ENCODE data around the gene QKI.
A peak's percentile ranks its signal among the peaks of the same experiment; 100 is the strongest.
"Not testable (repeated sequence)": the region's sequence is repeated elsewhere in the genome, so short reads cannot be mapped to it uniquely, and the experiment has no call there.

QKI gene

DNA sequence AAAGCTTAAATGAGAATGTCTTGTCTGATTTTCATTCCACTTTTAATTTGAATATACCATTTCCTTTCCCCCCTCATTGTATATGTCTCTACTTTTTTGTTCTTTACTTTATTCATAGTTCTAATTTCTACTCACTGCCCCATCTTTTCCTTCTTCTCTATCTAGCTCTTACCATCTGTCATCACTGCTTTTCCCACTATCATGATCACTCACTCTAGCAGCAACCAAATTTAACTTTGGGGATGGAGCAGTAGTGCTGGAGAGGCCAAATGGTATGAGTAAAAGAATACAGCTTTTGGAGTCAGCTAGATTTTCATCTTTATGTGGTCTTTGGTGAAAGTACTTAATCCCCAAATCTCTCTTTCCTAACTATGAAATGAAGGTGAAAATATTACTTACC is 25.5 kb downstream of the QKI start:
- DNase-seq (ENCODE audit: low read depth) = no peak

DNA sequence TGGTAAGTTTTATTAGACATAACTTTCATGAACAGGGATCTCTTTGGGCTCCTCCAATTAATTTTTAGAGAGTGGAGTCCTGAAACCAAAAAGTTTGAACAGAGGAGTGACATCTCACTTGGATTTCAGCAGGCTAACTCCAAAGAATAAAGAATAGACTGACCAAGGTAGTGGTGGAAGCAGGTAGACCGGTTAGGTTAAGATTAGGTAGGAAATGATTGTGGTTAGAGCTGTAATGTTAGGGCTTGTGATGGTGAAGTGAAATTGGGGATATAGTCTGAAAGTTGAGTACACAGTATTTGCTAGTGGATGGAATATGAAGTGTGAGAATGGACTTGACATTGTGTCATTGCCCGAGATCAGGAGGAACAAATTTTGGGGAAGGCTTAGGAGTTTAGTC is 27.8 kb downstream of the QKI start:
- no peak for DNase-seq (ENCODE audit: low read depth)

DNA sequence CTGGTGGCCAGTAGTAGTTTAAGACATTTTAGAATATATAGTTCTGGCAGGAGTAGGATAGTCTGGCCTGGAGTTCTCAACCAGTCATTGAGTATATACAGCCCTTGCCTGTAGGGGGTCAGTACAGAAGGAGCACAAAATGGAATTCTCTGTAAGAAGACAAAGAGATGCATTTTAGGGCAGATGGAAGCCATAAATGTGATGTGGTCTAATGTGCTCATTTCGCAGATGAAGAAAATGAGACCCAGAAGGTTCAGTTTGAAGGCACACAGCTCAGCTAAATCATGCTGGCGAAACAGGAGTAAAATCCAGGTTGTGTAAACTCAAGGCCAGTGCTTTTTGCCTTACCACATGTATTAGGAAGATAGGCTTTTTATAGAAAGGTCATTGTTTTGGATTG is 29.6 kb downstream of the QKI start:
- no peak for DNase-seq (ENCODE audit: low read depth)

DNA sequence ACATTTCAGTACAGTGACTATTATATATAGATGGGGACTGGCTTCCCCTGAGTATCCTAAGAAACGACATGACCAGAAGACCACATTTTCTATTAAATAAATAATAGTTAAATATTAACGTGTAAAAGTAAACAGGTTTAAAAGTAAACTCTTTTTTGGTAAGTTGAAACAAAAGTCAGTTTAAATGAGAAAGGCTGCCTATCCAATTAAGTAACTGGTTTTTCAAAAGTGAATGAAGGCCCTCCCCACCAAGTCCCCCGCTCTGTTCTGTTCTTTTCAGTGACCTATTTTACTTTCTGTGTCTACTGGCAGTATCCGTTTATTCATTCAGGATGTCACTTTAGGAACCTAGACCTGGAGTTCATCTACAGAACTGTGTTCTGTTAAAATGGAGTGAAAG is 32.0 kb downstream of the QKI start:
- no peak for DNase-seq (ENCODE audit: low read depth)

DNA sequence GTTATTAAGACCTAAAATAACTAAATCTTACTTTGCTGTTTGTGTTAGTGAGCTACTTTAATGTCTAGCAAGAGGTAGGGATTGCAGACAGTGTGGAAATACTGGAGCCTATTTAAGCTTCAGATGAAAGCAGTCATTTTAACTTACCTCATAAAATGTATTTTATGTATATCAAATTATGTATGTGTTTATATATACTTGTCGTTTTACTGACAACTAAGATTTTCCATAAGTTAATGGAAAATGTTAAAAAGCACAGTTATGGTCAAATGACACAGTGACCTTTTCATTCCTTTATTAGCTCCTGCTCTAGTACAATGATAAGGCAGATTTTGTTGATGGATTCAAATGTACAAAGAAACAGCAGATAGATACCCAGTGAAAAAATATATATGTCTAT is 34.6 kb downstream of the QKI start:
- DNase-seq (ENCODE audit: low read depth) = no peak

DNA sequence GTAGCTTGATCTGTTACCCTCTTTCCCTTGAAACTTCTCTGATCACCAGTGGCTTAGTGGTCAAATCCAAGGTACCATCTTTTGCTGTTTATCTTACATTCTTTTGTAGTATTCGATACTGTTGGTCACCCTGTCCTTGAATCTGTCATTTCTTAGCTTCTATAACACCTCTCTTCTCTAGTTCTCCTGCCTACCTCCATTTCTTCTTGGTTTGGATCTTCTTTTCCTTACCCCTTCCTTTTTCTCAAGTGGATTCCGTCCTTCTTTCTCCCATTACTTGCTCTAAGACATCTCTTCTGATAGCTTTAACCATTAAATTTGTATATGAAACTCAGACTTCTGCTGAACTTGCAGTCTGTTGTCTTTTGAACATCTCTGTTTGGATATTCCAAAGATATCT is 39.9 kb downstream of the QKI start:
- DNase-seq (ENCODE audit: low read depth) = no peak

DNA sequence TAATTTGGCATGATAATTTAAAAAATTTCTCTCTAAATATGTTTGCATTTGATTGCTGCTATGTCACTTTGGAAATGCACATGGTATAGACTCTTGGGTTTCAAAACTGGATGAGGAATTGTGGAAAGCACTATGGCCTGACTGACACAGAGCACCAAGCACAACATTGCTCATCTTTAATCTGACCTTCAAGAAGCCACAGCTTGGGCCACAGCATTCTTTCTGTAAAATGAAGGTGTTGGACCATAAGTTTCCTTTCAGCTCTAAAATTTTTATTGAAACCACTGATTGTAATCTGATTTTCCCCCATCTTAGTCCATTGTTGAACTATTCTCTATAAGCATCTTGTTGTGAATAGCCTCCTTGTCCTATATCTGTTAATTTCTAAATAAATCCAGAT is 41.0 kb downstream of the QKI start:
- DNase-seq (ENCODE audit: low read depth) = no peak

DNA sequence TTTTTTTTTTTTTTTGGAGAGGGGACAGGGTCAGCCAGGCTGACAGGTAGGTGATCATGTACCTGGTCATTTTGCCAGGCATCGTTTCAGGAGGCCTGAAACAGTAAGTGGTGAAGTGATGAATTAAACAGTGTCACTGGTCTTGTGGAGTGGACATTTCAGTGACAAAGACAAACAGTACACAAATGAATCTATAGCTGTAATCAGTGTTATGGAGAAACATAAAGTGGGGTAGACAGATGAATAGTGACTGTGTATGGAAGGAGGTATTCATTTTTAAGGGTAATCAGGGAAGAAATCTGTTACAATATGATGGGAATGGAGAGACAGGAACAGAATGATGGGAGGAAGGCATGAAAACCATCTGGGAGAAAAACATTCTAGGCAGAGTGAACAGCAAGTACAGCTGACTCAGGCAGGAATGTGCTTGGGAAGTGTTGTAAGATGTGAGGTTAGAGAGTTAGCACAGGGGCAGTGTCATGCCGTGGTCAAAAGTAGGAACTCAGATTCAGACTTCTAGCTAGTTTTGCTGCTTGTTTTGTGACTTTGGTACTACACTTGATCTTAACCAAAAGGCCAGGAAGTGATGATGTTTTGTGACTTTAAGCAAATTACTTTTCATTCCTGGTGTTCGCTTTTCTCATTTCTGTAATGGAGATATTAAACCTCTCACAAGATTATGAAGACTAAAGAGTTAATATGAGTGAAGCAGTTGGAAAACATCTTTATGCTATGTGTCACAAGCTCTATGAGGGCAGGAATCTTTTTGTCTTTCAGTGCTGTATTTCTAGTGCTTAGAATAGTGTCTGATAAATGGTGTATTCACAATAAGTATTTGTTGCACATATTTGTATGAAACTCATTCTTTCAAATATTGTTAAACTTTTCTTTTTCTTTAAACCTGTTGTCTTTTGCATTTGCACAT is 43.4 kb downstream of the QKI start:
- peak; percentile 82 for DNase-seq (ENCODE audit: low read depth)

DNA sequence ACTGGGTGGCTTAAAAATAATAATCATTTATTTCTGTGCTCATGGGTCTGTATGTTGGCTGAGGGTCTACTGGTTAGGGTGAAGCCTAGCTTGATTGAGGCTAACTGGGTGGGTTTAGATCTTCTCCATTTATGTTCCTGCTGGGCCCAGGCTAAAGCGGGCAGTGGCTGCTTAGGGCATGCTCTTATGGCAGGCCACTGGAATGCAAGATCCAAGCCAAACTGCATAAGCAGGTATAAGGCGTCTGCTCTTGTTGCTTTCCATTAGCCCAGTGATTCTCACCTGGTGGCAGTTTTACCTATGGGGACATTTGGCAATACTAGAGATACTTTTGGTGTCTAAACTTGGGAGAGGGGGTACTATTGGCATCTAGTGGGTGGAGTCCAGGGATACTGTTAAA is 44.5 kb downstream of the QKI start:
- no peak for DNase-seq (ENCODE audit: low read depth)

DNA sequence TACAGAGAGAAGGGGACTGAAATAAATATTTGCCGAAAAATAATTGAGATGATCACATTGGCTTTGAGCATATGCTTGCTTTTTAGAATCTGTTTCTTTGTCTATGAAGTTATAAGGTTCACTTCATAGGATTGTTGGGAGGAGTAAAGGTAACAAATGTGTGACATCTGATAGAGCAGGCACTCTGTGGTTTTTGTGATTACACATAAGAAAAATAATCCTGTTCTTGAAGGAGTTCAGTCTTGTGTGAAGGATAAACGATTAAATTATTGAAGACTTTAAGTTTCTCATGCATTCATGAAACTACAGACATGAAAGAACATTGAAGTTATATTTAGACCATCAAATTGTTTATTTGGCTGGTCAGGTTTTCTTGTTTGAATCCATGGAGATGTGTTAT is 45.0 kb downstream of the QKI start:
- no peak for DNase-seq (ENCODE audit: low read depth)

DNA sequence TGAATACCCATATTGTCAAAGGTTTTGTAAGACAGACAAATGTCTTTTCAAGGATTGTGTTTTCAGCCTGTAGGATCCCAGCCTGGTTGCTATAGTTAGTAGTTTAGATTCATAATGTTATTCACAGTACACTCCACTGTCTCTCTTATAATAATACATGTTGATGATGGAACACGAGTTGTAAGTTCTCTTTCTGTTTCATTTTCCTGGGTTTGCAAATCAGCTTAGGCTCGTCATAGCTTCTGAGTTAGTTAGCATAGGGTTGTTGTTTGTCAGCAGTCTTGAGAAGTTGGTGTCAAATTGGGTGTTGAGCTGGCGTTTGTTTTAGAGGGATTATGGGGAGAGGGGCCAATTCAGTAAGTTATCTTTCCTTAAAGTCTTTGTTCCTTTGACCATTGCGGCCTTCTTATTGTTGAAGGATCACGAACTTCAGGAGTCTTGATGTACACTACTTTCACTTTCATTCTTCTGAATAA is 45.8 kb downstream of the QKI start:
- DNase-seq (ENCODE audit: low read depth) = peak; percentile 39

DNA sequence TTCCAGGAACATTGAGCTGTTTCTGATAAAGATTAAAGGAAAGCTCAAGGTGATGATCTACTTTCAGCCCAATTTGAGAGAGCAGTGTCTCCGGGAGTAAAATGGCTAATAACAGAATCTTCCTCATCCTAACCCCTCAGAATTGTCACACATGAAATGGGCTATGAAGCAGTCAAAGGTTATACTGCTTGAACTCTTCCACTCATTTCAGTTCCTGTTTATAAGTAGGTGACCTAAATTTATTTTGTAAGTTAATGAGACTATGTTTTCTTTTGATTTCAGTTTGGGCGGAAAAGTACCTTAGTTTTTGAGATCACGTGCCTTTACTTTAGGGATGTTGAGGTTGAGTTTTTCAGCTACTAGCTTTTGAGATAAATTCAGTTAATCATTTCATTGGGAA is 47.2 kb downstream of the QKI start:
- DNase-seq (ENCODE audit: low read depth) = no peak

DNA sequence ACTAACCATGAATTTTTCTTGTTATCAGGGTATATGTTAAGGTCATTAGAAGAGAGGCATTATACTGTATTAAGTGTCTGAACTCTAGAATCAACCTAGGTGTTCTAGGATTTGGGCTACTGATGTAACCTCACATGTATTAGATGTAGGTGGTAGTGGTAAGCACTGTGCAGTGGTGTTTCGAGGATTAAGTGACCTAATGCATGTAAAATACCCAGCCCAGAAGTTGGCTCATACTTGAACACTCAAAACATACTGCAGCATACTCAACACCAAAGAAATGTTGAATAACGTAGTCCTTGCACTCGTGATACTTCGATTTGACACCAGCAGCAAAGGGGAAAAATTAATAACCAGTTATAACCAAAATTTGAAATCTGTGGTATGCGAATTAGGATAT is 48.7 kb downstream of the QKI start:
- no peak for DNase-seq (ENCODE audit: low read depth)

DNA sequence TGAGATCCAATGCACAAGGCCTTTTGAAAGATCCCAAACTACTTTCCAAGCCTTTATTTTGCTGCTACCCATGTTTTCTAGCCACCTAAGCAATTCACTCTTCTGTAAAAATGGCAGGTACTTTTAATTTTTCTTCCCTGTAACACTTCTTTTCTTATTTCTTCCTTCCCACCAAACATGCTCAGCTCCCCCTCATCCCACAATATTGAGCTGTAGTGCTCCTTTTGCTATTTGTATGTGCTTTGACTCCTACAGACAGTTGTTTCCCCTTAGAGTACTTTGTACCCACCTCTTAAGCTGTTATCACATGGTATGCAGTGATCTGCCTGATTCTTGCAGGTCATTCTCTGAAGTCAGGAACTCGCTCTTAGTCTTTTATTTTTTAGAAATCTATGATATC is 49.3 kb downstream of the QKI start:
- DNase-seq (ENCODE audit: low read depth) = no peak

DNA sequence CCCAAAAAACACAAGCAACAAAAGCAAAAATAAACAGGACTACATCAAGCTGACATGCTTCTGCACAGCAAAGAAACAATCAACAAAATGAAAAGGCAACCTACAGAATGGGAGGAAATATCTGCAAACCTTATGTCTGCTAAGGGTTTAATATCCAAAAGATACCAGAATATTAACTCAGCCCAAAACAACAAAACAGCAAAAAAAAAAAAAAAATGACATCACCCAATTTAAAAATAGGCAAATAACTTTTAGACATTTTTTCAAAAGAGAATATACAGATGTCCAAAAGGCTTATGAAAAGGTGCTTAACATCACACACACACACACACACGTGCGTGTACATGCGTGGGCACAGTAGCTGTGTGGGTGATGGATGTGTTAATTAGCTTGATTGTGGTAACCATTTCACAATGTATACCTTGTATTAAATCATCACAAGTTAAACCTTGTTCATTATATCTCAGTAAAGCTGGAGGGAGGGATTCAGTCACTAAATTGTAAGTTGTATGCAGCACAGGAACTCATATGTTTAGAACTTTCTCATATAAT is 52.4 kb downstream of the QKI start:
- no peak for DNase-seq (ENCODE audit: low read depth)

DNA sequence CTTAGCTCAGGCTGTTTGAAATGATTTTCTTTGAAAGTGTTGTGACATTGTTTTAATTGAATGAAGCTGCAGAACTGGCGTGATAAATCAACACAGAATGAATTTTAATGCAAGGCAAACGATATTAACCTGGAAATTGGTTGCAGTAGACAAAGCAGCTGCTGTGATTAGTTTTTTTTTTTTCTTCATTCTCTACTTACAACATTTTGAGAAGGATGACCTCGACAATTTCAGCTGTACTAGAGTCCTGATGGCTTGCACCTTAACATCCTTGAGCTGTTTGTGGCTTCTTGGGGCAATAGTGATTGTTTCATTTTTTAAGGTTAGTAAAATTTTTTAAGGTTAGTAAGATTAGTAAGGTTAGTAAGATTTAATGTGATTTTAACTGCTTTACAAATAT is 54.2 kb downstream of the QKI start:
- DNase-seq (ENCODE audit: low read depth) = no peak

DNA sequence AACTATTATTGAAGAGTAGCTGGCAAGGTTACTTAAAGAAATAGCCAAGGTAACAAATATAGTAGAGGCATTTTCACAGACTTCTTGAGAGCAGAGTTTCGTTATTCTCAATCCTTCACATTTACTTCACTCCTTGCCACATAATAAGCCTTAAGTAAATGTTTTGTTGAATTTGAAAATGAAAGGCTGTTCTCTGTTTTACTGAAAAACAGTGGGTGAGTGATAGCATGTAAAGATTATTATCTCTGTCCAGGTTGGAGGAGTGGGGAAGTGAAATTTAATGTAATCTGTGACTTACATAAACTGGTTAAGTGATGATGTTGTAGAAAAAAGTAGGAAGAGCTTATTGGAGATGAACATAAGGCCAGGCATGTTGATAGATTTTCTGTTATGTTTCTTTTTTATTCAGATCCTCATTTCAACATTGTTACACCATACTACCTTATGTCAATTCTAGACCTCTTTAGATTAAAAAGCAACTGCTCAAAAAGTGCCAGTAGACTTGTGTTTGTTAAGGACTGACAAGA is 55.0 kb downstream of the QKI start:
- DNase-seq (ENCODE audit: low read depth) = no peak

DNA sequence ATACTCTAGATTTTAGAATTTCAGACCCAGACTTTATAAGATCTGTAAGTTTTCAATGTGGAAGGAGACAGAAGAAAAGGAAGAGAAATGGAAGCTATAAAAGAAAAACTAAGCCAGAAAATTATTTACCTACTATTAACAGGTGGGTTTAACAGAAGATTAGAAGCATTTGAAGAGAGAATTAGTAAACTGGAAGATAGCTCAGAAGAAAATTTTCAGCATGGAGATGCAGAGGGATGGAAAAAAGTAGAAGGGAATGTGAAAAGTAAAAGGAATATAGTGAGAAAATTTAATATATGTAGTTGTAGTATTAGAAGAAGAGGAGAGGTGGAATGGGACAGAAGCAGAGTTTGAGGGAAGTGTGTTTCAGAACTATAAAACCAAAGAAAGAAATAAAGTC is 56.1 kb downstream of the QKI start:
- no peak for DNase-seq (ENCODE audit: low read depth)

DNA sequence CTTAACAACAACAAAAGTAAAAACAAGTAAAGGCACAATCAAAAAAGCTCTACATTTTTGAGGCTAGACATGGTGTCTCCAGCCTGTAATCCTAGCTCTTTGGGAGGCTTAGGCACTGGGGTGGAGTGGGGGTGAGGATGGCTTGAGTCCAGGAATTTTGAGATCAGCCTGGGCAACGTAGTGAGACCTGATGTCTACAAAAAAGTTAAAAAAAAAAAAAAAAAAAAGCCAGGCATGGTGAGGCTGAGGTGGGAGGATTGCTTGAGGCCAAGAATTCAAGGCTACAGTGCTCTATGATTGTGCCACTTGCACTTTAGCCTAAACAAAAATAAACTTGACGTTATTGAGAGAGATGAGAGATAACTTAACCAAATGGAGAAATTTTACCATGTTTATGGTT is 60.1 kb downstream of the QKI start:
- no peak for DNase-seq (ENCODE audit: low read depth)

DNA sequence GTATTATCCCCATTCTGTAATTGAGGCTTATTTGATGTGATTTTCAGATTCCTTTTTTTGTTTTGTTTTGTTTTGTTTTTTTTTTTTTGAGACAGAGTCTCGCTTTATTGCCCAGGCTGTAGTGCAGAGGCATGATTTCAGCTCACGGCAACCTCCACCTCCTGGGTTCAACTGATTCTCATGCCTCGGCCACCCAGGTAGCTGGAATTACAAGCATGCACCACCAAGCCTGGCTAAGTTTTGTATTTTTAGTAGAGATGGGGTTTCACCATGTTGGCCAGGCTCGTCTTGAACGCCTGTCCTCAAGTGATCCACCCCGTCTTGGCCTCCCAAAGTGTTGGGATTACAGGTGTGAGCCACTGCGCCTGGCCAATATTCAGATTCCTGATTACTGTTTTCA is 62.4 kb downstream of the QKI start:
- not testable (repeated sequence) for DNase-seq (ENCODE audit: low read depth)

DNA sequence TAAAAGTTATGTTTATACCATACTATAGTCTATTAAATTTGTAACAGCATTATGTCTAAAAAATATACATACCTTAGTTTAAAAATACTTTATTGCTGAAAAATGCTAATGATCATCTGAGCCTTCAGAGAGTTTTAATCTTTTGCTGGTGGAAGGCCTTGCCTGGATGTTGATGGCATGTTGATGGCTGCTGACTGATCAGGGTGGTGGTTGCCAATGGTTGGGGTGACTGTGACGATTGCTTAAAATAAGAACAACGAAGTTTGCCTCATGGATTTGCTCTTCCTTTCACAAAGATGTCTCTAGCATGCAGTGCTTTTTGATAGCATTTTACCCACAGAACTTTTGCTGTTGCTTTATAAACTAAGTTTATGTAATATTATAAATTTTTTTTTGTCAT is 68.6 kb downstream of the QKI start:
- no peak for DNase-seq (ENCODE audit: low read depth)

DNA sequence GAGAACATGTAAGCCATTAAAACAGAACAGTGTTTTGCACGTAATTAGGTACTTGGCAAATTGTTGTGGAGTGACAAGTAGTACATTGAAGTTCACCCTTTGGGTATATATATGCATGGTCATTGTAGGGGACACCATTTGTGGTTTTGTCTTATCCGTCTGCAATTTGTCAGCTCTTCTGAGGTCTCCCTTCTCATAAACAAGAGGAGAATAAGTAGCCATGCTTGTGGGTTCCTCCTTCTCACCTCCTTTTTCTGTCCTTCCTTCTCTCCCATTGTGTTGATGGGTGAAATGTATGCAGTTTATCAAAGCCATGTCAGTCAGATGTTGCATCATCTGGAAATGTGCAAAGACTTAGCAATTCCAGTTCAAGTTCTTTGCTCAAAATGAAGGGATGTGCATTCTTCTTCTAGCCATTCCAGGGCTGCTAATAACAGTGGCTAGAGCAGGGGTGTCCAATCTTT is 70.9 kb downstream of the QKI start:
- DNase-seq (ENCODE audit: low read depth) = no peak

DNA sequence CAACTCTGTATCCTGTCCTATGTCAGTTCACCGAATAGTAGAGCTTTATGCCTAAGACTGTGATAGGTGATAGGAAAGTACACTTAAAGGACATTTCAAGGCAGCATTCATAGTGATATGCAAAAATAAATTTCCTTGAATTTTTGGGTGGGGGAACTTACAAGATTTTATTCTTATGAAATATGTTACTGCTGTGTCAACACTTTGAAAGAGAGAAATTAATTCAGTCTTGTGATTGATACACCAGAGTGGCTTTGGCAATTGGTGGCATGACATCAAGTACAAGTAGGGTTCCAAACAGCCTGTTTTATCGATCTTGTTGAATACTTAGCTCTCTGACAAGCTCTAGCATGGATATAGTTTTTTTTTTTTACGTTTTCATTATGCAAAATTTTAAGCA is 72.3 kb downstream of the QKI start:
- DNase-seq (ENCODE audit: low read depth) = no peak

DNA sequence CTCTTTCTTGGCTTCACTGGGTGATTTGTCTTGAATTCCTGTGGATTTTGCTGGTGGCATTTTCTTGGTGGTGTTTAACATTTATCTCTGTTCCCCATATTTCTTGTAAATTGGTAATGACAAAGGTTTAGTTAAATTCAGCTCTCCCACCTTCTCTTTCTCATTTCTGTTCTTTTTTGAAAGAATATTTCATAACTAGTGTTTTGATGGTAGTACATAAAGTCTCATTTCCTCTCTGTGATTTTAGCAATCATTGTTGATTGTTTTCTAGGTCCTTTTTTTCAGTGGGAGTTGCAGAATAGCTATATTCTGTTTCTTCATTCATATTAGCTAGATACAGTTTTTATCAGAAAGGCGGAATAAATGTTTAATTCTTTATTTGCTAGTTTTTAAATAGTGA is 73.1 kb downstream of the QKI start:
- no peak for DNase-seq (ENCODE audit: low read depth)
